Aorta (tissue), 5 donors: Measurements from ENCODE around the gene ITCH. TPM values are rescaled to one million over a fixed set of nuclear protein-coding genes. Genes with fewer than 3 reads are reported as not detected.
"Not testable (repeated sequence)": the region's sequence is repeated elsewhere in the genome, so short reads cannot be mapped to it uniquely, and the experiment has no call there.

Experiments
- ATAC-seq: fragments of 200-7000 bp; cut with Tn5 transposase; one replicate; pipeline ENCODE4 v1.9.1; 2022; ENCODE audit warnings: moderate library complexity; ENCODE audit not compliant: low FRiP score
- DNase-seq, 2 donors: peaks; one replicate each; pipeline ENCODE4 v3.0.0-alpha.2; 2020
- H3K27ac ChIP-seq, 2 donors: one replicate each; pipeline ENCODE4 v1.5.1; 2013; ENCODE audit warnings: low read length in 2 of 2, mild to moderate bottlenecking in 2 of 2, moderate library complexity in 2 of 2, control low read depth in 1 of 2, inconsistent platforms in 1 of 2, low read depth in 1 of 2
- H3K27me3 ChIP-seq, 2 donors: one replicate each; pipeline ENCODE4 v1.6.1; 2013; ENCODE audit warnings: control low read depth in 1 of 2, low read length in 1 of 2, mild to moderate bottlenecking in 1 of 2, moderate library complexity in 1 of 2; ENCODE audit not compliant: insufficient read depth in 2 of 2, control insufficient read depth in 1 of 2
- H3K36me3 ChIP-seq, 2 donors: one replicate each; pipeline ENCODE4 v1.6.1; 2013; ENCODE audit warnings: control low read depth in 1 of 2, low read length in 1 of 2, mild to moderate bottlenecking in 1 of 2; ENCODE audit not compliant: insufficient read depth in 2 of 2, control insufficient read depth in 1 of 2
- H3K4me1 ChIP-seq, 2 donors: one replicate each; pipeline ENCODE4 v1.6.1; 2013; ENCODE audit warnings: low read length in 2 of 2, control low read depth in 1 of 2, mild to moderate bottlenecking in 1 of 2, moderate library complexity in 1 of 2; ENCODE audit not compliant: insufficient read depth in 2 of 2, control insufficient read depth in 1 of 2
- H3K4me3 ChIP-seq, 2 donors: one replicate each; pipeline ENCODE4 v1.5.1; 2013; ENCODE audit warnings: low read length in 2 of 2, control low read depth in 1 of 2, mild to moderate bottlenecking in 1 of 2
- H3K9me3 ChIP-seq: one replicate; pipeline ENCODE4 v1.6.1; 2013; ENCODE audit warnings: mild to moderate bottlenecking, low read length; ENCODE audit not compliant: control insufficient read depth
- whole genome bisulfite sequencing, 2 donors: extraction: QIAGEN DNeasy Blood & Tissue Kit; methylation state at CpG; one replicate each; pipeline ENCODE4 v1.1.7; 2013; 5-methylcytosine and 5-hydroxymethylcytosine counted together
- intact Hi-C, 2 donors: fragments of 100-400 bp; cut with DNase I; formaldehyde crosslinking; loops; one replicate each; pipeline versions ENCODE4 v1.14.2 to v1.15.0; 2022
- polyA plus RNA-seq, 2 donors: library from polyadenylated mRNA; stranded (reverse); fragments of 200-250 nt; gene quantifications; one replicate each; pipeline ENCODE4 v1.2.3, GENCODE V29; 2013
- total RNA-seq, 2 donors: library from RNA; stranded (reverse); fragmentation: NEBNext Ultra II Directional; extraction: Animal tissue kit (Norgen Biotek cat#: 25700); gene quantifications; one replicate each; pipeline ENCODE4 v1.2.1, GENCODE V29; 2021
- donor health status: healthy with polysubstance abuse.
- donor health status: Bipolar disorder and iron deficiency.
- donor health status: DM: no; HTN: no; CAD: no.
- donor health status: DM: no; HTN: no; CAD: no.
- donor health status: DM: yes; HTN: yes; CAD: no.

The ITCH gene
- total and polyA plus RNA-seq, 4 donors: 11.7 to 66.2 (median 36.8) TPM

DNA sequence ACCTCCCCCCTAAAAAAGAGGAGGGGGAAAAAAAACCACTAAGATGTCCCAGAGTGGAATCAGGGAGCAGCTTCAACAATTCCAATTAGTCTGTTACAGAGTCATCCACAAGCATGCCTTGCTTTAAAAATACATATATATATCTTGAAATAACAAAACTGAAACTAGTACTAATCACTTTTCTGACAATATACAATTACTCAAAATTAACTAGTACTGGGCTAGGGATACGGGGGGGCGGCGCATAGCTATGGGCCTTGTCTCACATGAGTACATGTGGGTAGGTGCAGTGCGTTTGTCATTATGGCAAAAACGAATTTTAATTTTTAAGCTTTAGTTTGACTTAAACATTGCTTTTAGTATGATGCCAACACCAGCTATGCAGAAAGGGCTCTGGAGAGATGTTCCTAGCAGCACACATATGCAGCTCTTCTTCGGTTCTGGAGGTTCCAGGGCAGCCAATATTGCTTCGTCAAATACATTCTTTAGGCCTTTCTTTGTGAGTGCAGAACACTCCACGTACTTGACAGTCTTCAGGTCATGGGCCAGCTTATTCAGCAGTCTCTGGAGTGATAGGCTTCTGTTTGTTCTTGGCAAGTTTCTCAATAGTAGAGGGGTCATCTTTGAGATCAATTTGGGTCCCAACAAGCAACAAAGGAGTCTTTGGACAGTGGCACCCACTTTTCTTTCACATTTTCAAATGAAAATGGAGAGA, 38.8 kb downstream of the ITCH start:
- Histone ChIP-seq H3K27me3 (no peaks in the 10 kb centered on the region), H3K9me3 (no peaks in the 10 kb centered on the region), H3K4me1 (peaks cover 0 to 2% of the 10 kb centered on the region in 2 donors), H3K36me3 (no peaks in the 10 kb centered on the region), H3K4me3 (no peak overlapping the region), H3K27ac (no peak overlapping the region)
- intact Hi-C loops: no loop called here
- ATAC-seq: no peak
- no peak for DNase-seq
- 82 to 84% methylated on average over 8 of the region's 8 CpGs for WGBS, 2 donors

- WGBS, 2 donors: 23 to 28% methylated on average over 1 of the region's 1 CpG
- no peak overlapping the region for H3K27ac ChIP-seq
Measured at GRCh38 chr20:34402461-34402860, 39.4 kb downstream of the ITCH start.

DNA sequence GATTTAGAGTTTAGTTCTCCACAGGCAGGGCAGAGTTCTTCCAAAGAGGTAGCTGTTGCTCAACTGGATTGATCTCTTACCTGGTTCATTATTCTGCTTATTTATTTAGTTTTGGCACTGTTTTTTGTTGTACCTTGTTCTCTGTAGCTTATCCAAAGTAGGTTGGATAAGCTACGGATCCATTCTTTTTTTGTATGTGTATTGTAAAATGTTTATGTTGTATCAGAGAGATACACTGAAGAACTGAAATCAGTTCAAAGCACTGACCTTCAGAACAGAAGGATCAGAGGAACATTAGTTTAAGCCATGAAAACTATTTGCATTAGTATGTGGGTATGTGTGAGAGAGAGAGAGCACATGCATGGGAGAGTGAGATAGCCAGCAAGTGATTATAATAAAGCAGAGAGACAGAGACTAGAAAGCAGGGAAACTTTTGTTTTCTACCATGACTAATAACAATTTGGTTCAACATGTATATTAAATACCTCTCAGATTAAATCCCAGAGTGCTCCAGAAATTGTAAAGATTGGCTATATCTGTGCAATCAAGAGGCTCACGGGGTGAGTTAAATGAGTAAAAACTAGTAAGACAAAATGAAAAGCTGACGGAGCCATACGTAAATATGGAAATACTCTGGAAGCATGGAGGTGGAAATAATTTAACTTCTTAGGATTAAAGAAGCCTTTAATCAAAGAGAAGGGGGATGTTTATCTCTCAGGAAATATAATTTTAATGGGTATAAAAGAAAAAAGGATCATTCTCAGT, 40.2 kb downstream of the ITCH start:
- DNase-seq (no peak), ATAC-seq (no peak)
- H3K36me3 ChIP-seq: no peaks in the 10 kb centered on the region
- H3K4me1 ChIP-seq: peaks cover 0 to 2% of the 10 kb centered on the region in 2 donors
- intact Hi-C loops: no loop called here
- no peak overlapping the region for H3K4me3 ChIP-seq
- no peaks in the 10 kb centered on the region for H3K9me3 ChIP-seq
- no peaks in the 10 kb centered on the region for H3K27me3 ChIP-seq
- WGBS, 2 donors: 71 to 80% methylated on average over 4 of the region's 4 CpGs
- no peak overlapping the region for H3K27ac ChIP-seq

More at GRCh38 chr20:34402461-34402860, 39.4 kb downstream of the ITCH start:
- no peaks in the 10 kb centered on the region for H3K36me3 ChIP-seq
- H3K4me3 ChIP-seq: no peak overlapping the region
- H3K9me3 ChIP-seq: no peaks in the 10 kb centered on the region
- ATAC-seq (no peak), DNase-seq (no peak)
- intact Hi-C loops: no loop called here
- no peaks in the 10 kb centered on the region for H3K27me3 ChIP-seq
- peaks cover 0 to 2% of the 10 kb centered on the region in 2 donors for H3K4me1 ChIP-seq

- intact Hi-C loops: no loop called here
- WGBS, 2 donors: 80 to 89% methylated on average over 1 of the region's 1 CpG
- Histone ChIP-seq H3K36me3 (no peaks in the 10 kb centered on the region), H3K4me1 (peaks cover 0 to 2% of the 10 kb centered on the region in 2 donors), H3K27ac (no peak overlapping the region), H3K27me3 (no peaks in the 10 kb centered on the region), H3K9me3 (no peaks in the 10 kb centered on the region), H3K4me3 (no peak overlapping the region)
- ATAC-seq: no peak
- no peak for DNase-seq
Measured at GRCh38 chr20:34403908-34404307, 40.8 kb downstream of the ITCH start.

DNA sequence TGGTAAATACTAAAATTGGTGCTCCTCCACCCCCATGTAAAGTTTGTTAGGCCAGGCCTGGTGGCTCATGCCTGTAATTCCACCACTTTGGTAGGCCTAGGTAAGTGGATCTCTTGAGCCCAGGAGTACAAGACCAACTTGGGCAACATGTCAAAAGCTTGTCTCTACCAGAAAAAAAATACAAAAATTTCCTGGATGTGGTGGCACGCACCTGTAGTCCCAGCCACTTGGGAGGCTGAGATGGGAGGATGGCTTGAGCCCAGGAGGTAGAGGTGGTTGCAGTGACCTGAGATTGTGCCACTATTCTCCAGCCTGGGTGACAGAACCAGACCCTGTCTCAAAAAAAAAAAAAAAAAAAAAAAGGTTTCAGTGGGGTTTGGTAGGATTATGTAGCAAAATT, 41.7 kb downstream of the ITCH start:
- Histone ChIP-seq H3K9me3 (no peaks in the 10 kb centered on the region), H3K4me3 (no peak overlapping the region), H3K36me3 (no peaks in the 10 kb centered on the region), H3K27ac (no peak overlapping the region), H3K4me1 (peaks cover 0 to 2% of the 10 kb centered on the region in 2 donors), H3K27me3 (no peaks in the 10 kb centered on the region)
- WGBS, 2 donors: 100% methylated on average over 1 of the region's 1 CpG
- no peak for DNase-seq
- no peak for ATAC-seq
- intact Hi-C loops: no loop called here

DNA sequence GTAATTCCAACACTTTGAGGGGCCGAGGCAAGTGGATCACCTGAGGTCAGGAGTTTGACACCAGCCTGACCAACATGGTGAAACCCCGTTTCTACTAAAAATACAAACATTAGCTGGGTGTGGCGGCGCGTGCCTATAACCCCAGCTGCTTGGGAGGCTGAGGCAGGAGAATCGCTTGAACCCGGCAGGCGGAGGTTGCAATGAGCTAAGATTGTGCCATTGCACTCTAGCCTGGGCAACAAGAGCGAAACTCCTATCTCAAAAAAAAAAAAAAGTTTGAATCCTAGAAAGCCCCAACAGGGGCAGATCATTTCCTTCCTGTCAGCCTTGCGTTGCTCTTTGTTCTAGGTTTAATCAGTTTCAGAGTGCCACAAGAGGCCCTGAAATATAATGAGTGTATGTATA, 42.2 kb downstream of the ITCH start:
- H3K4me1 ChIP-seq, DNase-seq, H3K27ac ChIP-seq, ATAC-seq, H3K9me3 ChIP-seq, H3K36me3 ChIP-seq, H3K4me3 ChIP-seq, H3K27me3 ChIP-seq, intact Hi-C loops: not testable (repeated sequence)
- 92 to 95% methylated on average over 10 of the region's 10 CpGs for WGBS, 2 donors

DNA sequence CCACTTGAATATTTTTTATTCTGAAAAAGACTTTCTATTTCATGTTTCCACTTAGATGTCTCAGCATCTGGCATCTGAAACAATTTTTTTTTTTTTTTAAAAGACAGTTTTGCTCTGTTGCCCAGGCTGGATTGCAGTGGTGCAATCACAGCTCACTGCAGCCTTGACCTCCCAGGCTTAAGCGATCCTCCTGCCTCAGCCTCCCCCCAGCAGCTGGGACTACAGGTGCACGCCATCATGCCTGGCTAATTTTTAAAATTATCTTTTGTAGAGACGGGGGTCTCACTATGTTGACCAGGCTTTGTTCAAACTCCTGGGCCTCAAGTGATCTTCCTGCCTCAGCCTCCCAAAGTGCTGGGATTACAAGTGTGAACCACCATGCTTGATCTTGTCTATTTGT, 42.9 kb downstream of the ITCH start:
- H3K4me3 ChIP-seq, H3K4me1 ChIP-seq, DNase-seq, H3K27ac ChIP-seq, intact Hi-C loops, ATAC-seq, H3K36me3 ChIP-seq, H3K9me3 ChIP-seq, H3K27me3 ChIP-seq: not testable (repeated sequence)
- WGBS, 2 donors: 94 to 96% methylated on average over 3 of the region's 3 CpGs

GRCh38 chr20:34407962-34408474, 44.9 kb downstream of the ITCH start:
- H3K27ac ChIP-seq: no peak overlapping the region
- H3K36me3 ChIP-seq: no peaks in the 10 kb centered on the region
- H3K9me3 ChIP-seq: no peaks in the 10 kb centered on the region
- ATAC-seq: no peak
- peaks cover 0 to 2% of the 10 kb centered on the region in 2 donors for H3K4me1 ChIP-seq
- no peaks in the 10 kb centered on the region for H3K27me3 ChIP-seq
- intact Hi-C loops: no loop called here
- 80 to 85% methylated on average over 9 of the region's 9 CpGs for WGBS, 2 donors
- H3K4me3 ChIP-seq: no peak overlapping the region
- DNase-seq: no peak

GRCh38 chr20:34410336-34410735, 47.3 kb downstream of the ITCH start:
- no peak overlapping the region for H3K27ac ChIP-seq
- H3K36me3 ChIP-seq: no peaks in the 10 kb centered on the region
- intact Hi-C loops: no loop called here
- DNase-seq: no peak
- ATAC-seq: no peak
- no peaks in the 10 kb centered on the region for H3K27me3 ChIP-seq
- H3K4me1 ChIP-seq: no peaks in the 10 kb centered on the region
- H3K4me3 ChIP-seq: no peak overlapping the region
- H3K9me3 ChIP-seq: no peaks in the 10 kb centered on the region
- WGBS, 2 donors: 97% methylated on average over 6 of the region's 6 CpGs
